Hematopoietic multipotent progenitor cell treated with erythropoietin and hydrocortisone succinate and interleukin-3 and kit ligand, for 17 days (in vitro differentiated cells): ENCODE data around the gene CHRNB1.

Experiments used
- DNase-seq: peaks from one replicate; pipeline ENCODE4 v3.0.0-alpha.2; 2015; ENCODE audit warnings: low spot score

Gene CHRNB1, protein sequence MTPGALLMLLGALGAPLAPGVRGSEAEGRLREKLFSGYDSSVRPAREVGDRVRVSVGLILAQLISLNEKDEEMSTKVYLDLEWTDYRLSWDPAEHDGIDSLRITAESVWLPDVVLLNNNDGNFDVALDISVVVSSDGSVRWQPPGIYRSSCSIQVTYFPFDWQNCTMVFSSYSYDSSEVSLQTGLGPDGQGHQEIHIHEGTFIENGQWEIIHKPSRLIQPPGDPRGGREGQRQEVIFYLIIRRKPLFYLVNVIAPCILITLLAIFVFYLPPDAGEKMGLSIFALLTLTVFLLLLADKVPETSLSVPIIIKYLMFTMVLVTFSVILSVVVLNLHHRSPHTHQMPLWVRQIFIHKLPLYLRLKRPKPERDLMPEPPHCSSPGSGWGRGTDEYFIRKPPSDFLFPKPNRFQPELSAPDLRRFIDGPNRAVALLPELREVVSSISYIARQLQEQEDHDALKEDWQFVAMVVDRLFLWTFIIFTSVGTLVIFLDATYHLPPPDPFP

DNA sequence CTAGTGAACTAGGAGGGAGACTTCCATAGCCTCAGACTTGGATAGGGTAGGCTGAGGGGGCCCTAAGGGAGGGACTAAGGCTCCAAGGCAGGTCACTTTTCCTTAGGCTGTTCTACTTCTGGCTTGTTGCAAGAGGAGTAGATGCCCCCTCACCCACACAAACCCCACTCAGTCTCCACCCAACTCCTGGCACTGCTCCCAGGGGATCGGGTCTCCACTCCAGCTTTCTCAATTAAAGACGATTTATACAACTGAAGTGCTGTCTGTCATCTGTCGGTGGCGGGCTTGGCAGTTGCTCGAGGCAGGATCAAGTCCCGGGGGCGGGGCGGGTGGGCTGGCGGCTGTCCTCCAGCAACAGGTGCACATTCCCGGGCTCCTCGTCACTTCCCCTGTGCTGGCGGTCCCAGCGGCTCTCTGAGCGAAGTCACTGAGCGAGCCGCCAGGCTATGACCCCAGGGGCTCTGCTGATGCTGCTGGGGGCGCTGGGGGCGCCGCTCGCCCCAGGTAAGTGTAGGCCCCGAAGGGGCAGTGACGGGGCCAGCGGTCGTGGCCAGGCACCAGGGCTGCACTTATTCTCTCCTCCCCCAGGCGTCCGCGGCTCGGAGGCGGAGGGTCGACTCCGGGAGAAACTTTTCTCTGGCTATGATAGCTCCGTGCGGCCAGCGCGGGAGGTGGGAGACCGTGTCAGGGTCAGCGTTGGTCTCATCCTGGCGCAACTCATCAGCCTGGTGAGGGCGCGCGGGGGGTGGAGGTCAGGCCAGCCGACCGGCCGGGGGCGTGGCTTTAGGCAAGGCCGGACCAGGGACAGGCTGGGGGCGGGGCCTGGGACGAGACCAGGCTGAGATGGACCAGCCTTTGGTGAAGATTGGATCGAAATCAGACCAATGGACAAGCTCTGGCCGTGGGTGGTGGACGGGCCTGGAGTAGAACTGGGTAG, at the start of gene CHRNB1:
Gene CHRNB1, plus strand, starts transcription at position 380 of the 937 bp plus-strand sequence. Its CDS starts 67 bp downstream, at position 447.
- peak; percentile 67 for DNase-seq

DNA sequence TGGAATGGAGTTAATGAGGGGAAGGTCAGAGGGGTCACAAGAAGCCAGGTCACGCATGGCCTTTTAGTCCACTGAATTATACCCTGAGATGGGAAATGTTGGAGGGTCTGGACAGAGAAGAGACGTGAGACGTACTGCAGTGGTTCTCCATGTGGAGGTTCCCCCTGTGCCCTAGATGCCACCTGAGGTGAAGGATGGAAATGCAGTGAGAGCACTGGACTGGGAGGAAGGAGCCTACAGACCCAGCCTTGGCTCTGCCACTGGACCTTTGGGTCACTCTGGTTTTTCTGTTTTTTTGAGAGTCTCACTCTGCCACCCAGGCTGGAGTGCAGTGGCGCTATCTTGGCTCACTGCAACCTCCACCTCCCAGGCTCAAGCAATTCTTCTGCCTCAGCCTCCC, 48.7 kb upstream of the CHRNB1 start:
- DNase-seq = no peak

DNA sequence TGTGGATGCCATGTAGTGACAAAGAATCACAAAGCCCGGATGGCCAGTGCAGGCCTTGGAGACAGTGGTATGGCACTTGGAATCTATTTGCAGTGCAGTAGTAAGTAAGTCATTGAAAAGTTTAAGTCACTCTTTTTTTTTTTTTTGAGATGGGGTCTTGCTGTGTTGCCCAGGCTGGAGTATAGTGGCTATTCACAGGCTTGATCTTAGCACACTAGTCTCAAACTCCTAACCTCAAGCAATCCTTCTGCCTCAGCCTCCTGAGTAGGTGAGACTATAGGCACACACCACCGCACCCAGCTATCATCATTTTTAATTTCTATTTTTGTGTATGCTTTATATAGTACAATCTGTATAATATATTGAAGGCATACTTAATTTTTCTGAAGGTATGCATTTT, 46.2 kb upstream of the CHRNB1 start:
- no peak for DNase-seq

DNA sequence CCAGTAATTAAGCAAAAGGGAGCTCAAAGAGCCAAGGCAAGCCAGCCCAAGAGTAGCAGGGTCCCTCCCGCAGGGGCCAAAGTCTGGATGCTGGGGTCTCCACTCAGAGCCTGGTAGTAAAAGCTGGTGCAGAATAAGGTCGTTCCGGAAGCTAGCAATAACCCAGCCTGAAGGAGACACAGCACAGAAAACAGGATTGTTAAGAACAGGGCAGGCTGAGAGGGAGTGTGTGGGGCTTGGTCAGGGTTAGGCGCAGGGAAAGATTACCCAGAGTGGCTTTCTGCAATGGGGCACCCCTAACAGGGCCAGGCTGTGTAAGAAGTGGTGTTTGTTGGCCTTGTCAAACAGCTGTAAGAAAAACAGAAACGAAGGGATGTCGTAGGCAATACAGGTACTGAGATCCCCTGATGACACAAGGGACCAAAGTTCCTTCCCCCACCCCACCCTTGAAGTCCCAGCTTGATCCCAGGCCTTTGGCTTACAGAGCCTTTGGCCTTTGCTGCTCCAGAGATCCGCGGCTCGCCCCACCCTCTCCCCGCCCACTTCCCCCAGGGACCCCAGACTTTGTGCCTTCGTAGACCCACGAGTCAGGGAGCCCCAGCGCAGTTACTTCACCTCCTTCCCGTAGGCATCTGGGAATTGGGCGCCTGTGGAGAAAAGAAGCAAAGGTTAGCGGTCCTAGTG, 41.7 kb upstream of the CHRNB1 start:
- DNase-seq = peak; percentile 7

DNA sequence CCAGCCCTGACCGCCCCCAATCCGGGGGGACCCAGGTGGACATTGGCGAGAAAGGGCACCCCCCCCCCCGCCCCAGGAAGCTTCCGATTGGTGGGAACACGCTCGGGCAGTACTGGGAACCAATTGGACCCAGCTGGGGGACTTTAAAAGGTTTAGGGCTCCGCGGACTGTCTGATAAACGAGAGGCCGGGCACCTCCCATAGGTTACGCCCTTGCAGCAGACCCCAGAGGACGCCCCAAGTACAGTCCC, 41.2 kb upstream of the CHRNB1 start:
- DNase-seq = no peak

DNA sequence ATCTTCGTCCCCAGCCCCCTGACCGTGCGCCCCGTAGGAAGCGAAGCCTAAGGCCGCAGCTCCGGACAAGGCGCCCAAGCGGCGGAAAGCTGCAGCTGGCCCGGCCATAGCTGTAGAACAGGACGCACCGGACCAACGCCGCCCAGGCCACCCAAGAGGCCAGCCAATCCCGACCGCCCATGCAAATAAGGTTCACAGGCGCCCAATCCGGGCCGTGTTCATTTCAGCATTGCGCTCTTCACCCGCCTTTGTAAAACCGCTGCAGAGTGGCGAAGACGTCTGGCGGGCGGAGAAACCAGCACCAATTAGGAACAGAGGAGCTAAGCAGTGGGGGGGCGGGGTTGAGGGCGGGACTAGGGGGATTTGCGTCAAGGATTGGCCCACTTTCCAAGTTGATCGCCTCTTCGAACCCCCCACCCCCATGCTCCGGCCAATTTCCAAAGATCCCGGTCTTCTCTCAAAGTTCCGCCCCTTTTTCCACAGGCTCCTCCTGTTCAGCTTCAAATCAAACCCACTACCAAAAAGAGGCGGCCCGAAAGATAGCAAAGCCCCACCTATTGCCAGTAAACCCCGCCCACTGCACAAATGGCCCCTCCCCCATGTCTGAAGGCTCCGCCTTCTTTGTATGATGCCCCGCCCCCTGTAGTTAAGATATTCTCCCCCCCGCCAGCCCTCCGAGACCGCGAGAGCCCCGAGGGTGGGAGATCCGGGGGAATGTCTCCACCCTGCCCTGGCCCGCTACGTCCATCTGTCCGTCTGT, 40.7 kb upstream of the CHRNB1 start, which contains the start of gene TMEM256:
Gene TMEM256, minus strand, starts transcription at position 121 of the 760 bp plus-strand sequence. Its CDS starts 13 bp downstream, at position 108.
- peak; percentile 97 for DNase-seq

DNA sequence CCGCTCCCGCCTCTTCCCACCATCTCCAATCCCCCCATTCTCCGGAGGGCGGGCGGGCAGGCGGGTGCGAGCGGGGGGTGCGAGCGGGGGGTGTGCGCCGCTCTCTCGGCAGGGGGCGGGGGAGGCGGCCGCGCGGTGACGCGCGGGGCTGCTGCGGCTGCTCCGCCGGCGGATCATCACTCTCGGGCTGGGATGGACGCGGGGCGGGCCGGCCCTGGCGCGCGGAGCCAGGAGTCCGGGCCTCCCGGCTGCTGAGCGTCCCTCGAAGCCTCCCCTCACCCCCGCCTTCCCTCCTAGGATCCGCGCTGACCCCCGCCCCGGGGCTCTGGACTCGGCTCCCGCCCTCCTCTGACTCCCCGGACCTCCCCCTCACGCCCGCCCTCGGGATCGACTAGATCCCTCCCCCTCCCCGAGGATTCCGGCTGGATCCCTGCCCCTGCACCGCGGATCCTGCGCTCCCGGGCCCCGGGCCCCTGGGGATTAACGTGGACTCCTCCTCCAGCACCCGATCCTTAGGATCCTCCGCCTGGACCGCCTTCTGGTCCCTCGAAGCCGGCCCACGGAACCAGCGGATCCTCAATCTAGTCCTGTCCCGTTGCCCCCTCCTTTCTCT, 40.0 kb upstream of the CHRNB1 start:
- DNase-seq = no peak

DNA sequence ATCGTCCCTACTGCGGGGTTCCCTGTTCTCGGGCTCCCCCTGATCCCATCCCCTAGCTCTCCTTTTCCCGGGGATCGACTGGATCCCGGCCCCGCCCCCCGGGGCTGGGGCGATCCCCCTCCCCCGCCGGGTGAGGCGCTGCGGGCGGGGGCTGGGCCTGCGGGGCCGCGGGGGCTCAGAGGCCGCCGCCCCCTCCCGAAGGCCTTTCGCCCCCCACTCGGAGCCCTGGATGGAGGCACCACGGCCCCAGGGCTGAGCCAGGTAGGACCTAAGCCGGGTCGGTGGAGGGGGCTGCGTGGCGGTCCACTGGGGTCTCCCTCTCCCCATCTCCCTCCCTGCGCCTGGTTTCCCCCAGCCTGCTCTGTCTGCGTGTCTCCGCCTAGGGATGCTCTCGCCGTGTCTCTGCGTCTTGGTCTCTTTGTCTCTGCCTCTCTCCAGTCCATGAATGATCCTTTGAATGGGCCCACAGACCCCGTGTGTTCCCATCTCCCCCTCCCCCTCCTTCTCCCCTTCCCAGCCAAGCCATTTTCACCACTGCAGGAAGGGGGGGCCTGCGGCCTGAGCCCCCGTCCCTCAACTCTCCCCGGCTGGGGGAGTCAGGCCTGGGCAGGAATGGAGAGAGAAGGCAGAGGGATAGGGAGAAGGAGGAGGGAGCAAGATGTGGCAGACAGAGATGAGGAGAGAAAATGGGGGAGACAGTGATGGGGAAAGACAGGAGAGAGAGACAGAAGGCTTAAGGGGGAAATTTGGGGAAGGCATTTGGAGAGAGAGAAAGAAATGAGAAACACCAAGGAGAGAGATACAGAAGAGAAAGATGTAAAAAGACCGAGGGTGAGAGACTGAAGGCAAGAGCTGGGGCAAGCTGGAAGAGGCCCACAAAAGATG, 39.3 kb upstream of the CHRNB1 start:
- peak; percentile 7 for DNase-seq

DNA sequence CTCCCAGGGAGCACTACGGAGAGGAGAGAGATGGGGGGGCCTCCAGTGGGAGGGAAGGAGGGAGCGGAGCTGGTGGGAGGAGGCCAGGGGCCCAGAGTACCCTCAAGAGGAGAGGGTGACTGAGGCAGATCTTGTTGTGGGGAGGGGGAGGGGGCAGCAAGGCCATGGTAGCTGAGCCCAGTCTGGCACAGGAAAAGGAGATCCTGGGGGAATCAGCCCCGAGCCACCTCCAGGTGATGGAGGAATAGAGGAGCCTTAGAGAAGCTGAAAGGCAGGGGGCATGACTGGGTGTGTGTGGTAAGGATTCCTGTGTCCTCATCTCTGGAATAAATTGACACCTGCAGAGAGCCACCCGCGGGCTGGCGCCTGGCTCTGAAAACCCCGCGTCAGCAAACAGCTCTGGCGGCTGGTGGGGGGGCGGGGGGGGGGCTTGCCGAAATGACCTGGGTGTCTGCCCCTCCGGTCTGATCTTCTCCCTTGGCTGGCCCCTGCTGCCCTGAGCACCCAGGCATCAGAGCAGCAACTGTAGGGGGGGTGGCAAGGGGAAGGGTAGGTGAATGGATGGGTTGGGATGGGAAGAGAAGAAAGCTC, 38.5 kb upstream of the CHRNB1 start:
- DNase-seq = no peak

DNA sequence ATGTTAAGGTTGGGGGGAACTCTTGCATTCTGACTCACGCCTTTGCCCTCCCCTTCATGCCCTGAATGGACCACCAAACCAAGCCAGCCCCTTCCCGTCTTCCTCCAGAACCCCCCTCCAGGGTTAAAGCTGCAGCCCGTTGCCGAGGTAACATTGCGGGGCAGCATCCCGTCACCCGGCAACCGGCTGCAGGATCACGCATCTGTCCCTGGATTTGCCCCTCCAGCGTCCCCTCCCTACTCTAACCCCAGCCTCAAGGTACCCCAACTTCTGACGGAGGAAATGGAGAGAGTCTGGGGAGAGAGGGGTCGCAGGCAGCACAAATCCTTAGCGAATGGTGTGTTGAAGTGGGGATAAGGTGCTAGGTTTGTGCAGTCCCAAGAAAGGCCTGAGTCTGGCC, 37.8 kb upstream of the CHRNB1 start:
- DNase-seq = no peak

DNA sequence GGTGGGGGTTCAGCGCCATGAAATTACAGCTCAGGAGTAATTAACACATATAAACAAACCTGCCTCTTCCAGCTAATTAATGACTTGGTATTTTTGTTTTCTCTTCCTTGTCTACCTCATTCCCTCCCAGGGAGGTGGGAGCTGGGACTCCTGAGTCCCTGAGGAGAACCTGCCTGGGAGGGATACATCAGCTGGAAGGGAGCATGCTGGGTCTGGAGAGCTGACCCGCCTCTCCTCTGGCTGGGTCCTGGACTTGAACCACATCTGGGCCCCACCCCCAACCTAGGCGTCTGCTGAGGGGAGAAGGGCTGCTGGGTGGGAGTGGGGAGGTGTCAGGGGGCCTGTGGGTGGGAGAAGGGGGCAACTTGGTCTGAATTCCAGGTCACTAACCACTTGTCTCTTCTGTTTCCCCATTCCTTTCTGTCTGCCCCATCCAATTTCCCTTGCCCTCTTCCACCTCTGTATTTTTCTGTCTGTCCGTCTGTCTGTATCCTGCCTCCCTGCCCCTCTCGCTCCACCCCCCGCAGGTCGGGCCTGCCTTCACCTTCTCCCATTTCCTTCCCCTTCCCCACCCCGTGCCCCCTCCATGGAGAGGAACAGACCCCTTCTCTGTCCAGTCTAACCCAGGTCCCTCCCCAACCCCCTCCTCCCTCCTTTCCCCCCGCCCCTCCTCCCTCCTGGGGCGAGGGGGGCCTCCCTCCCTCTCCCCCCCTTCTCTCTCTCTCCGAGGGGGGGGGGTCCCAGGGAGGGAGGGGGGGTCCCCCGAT, 37.2 kb upstream of the CHRNB1 start, which contains the start of gene NLGN2:
Gene NLGN2, plus strand, starts transcription at position 361 of the 767 bp plus-strand sequence. CDS start 411 bp downstream, outside the sequence.
- DNase-seq = no peak

DNA sequence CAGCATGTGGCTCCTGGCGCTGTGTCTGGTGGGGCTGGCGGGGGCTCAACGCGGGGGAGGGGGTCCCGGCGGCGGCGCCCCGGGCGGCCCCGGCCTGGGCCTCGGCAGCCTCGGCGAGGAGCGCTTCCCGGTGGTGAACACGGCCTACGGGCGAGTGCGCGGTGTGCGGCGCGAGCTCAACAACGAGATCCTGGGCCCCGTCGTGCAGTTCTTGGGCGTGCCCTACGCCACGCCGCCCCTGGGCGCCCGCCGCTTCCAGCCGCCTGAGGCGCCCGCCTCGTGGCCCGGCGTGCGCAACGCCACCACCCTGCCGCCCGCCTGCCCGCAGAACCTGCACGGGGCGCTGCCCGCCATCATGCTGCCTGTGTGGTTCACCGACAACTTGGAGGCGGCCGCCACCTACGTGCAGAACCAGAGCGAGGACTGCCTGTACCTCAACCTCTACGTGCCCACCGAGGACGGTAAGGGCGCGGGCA, 36.6 kb upstream of the CHRNB1 start:
- no peak for DNase-seq

DNA sequence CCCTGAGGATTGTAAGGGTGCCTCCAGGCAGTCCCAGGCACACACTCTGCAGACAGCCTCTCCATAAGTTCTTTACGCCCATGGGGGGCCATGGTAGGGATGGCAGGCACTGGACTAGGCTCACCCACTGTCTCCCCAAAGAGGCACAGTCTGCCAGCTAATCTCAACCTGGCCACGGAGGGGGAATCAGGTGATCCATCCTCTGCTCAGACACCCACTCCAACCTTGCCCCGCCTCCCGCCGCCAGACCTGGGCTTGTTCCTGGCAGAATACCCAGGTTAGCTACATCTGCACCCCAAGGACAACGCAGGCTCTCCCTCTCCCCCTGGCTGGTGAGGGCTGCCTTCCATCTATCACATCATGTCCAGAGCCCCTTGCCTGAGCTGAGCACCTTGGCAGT, 36.0 kb upstream of the CHRNB1 start:
- no peak for DNase-seq

DNA sequence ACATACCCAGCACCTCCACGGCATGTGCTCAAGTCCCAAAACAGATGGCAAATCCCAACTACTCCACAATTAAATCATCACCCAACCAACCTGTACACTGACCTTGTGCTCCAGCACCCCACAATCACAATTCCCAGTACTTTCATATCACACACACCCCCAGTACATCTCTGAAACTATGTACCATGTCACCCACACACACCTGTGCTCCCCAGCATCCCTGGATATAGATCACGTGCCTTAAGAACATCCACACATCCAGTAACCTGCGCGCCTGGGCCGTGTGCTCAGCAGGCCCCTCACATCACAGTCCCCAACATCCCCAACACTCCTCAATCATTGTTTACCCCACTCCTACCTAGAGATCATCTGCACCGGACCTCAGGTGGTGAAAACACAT, 35.1 kb upstream of the CHRNB1 start:
- DNase-seq = no peak

DNA sequence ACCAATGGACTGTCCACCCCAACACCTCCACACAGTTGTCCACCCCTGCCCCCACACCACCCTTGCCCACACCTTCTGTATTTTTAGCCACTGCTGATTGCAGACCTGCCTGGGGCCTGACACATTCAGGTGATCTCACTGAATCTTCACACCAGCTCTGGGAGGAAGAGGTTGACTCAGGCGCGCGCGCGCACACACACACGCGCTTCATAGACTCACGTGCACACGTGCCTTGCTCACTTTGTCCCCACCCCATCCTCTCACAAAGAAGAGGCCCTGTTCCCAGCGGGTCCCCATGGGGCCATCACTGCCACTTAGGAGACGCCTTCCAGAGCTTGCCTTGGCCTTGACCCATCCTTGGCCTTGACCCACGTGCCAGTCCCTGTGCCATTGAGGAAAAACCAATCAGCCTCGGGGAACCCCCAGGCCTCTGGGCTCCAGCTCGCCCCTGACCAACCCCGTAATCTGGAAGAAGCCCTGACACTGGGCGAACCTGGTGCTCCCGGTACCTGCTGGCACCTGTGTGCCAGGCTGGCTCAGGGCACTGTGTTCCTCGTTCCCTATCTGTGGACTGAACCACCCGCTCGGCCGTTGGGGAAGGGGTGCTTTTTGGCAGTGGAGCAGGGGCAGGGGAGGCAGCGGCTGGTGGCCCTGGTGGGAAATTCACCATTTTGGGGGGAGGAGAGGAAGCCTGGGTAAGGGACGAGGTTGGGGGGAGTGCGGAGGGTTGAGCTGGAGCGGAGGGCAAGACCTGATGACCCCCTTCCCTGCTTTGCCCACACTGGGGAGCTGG, 34.0 kb upstream of the CHRNB1 start:
- no peak for DNase-seq

DNA sequence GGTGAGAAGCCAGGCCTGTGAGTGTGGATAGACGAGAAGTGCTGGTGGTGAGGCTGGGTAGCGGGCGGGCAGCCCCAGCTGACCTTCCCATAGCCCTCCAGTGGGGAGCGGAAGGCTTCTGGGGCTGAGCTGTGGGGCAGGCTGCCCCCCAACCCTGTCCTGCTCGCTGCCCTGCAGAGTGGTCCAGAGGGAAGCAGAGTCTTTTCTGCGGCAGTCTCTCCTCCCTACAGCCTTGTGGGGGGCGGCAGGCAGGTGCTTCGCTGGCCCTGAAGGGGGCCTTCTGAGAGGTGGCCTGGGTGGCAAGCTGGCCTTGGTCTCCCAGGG, 33.5 kb upstream of the CHRNB1 start:
- no peak for DNase-seq

DNA sequence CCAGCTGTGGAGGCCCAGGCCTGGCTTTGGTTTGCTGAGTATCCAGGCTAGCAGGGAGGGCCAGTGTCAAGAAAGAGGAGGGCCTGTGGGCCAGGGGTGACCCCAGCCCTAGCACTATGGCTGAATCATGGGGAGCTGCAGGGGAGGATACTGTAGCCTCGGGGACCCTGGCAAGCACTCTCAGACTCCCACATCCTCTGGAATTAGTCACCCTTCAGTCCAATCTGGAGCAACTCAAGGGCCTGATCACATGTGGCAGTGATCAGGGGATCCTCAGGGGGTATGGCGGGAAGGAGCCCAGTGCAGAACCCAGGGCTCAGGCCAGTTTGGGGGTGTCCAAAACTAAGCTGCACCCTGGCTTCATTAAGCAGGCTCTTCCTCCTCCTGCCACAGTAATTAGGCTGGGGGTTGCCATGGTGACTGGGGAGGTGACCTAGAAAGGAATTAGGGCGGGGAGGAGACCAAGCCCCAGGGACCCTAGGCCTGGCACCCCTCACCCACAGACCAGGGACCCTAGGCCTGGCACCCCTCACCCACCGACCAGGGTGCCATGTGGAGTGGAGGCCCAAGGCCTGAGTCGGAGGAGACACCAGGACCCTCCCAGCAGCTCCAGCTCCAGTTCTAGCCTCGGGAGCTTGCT, 31.4 kb upstream of the CHRNB1 start:
- DNase-seq = no peak

DNA sequence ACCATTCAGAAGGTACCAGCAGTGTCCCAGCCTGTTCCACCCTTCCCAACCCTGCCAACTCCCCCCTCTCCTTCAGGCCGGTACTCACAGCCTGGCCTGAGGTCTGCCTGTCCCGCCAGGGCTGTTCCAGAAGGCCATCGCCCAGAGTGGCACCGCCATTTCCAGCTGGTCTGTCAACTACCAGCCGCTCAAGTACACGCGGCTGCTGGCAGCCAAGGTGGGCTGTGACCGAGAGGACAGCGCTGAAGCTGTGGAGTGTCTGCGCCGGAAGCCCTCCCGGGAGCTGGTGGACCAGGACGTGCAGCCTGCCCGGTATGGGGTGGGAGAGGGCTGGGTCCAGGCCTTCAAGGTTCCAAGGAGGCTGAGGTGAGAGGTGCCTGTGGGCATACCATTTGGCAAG, 30.0 kb upstream of the CHRNB1 start:
- no peak for DNase-seq
